HG02870 (cell line): Measurements from ENCODE around the gene GFOD1.
"Not testable (repeated sequence)": the region's sequence is repeated elsewhere in the genome, so short reads cannot be mapped to it uniquely, and the experiment has no call there.

Experiments
- ATAC-seq: cut with Tn5 transposase; IDR thresholded peaks from one replicate; pipeline ENCODE4 v1.9.1; 2021; ENCODE audit warnings: mild to moderate bottlenecking, moderate library complexity; ENCODE audit not compliant: unreplicated experiment

Gene GFOD1

DNA sequence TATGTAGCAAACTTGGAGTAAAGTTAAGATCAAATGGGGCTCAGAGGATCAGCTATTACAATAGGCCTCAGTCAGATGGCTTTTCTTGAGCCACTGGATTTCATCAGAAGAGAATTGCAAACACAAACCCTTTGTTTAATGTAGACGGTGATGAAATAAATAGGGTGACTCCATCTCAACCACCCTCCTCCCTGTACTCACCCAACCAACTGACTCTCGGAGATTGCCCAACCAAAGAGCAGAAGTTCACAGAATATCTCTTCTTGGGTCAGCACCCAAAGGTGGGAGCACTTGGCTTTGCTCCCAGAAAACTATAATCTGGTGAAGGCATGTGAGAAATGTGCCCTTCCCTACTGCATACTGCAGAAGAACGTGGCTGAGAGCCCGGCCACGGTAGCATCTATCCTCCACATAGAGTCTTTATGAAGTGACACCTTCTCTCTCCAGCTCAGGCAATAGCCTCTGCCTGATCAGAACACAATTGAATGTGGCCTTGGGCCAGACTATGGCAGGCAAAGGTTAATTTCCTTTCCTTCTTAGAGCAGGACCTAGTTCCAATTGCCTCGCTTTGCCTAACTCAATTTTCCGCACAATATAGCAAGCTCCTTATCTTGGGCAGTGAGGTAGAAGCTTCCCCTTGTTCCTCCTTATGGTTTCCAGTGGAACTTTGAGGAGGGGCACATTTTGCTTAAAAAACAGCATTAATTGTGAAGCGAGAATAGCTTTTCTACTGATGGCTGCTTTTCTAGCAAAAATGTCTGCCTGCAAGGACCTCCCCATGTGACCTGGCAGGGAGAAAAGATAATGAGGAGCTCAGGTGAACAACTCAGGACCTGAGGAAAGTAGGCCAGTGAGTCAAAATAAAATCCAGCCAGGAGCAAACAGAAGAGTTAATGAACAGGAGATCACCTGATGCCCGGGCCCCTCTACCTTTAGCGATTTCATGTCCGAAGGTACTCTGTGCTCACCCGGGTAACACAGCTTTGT, 79.4 kb downstream of the GFOD1 start:
- ATAC-seq = no peak

DNA sequence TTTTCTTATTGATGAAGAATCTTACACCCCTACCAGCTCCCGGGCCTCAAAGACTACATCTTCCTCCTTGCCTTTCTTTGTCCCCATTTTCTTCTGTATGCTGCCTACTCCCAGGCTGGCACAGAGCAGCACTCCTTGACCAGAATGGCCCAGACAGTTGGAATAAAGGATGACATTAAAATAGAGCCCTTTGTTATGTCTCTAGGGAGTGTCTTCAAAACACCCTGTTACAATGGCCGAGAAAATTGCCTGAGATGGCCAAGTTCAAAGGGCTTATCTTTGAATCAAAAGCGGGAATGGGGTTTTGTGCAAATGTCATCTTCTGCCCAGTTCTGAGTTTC, 80.1 kb downstream of the GFOD1 start:
- ATAC-seq = no peak

DNA sequence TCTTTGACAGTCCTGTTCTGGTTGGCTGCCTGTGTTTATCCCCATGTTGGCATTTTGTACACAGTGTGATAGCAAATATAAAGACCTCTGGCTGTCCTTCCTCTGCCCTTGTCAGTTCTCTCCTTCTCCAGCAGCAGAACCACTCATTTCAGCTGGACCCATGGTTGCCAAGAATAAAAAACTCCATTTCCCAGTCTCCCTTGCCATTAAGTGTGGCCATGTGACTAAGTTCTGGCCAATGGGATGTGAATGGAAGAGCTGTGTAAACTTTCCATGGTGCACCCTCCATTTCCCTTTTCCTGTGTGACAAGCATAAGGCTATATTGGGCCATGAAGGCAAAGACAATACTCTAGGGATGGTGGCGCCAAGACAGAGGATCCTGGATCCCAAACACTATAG, 80.6 kb downstream of the GFOD1 start:
- no peak for ATAC-seq

DNA sequence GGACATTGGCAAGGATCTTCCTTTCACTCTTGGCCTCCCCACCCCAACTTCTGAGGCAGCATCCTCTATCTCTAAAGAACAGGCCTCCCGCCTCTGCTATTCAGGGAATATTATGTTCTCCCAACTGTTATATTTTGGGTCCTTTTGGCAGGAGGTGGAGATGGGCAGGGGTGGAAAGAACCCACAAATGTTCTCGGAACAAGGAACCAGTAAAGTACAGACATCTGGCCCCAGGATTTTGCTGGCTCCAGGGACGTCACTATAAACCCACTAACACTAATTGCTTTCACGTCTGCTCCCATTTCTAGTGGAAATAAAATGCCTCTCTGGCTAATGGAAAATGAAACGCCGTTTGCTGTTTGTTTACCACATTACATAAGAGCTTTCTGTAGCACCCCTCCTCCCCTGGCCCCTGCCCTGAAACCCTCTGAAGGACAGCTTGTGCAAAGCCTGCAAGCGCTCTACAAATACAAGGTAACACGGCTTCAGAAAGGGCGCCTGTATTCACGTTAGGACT, 81.4 kb downstream of the GFOD1 start:
- no peak for ATAC-seq

DNA sequence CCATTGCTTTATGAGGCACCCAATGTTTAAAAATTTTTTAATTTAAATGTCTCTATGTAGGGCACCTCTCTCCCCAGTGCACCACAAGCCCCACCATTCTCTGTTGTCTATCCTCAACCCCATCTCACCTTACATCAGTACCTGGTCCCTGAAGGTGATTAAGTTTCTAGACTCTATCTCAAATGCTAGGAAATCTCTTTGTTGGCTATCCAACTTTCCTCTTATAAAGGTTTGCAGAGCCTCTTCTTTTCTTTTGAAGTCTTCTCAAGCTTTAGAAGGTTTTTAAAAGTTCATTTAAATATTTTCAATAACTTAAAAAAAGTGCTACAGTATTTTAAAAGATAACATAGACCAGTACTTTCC, 82.5 kb downstream of the GFOD1 start:
- no peak for ATAC-seq

DNA sequence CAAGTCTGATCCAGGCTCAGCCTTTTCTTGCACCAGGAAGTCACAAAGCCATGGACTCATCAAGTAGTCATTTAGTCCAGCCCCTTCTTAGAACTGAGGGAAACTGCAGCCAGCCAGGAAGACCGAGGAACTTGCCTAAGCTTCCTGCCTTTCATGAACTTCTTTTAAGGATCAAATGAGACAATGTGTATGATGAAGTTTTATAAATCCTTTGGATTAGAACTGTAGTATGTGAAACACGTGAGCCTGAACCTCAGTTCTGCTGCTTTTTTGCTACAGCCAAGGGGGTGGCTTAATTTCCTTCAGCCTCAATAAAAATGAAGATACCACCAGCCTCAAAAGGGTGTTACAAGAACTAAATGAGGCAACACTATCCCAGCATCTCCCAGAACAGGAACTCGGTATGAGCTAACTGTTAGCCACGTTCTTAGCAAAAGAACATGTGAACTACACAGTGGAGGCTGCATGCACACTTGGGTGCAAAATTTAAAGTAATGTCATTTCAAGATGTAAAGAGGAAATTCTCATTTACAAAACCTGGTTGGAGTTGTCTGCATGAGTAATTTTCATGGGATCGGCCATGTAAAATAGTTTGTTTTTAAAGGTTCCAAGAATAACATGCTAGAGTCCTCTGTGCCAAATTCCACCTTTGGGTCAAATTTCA, 83.0 kb downstream of the GFOD1 start:
- ATAC-seq = no peak

DNA sequence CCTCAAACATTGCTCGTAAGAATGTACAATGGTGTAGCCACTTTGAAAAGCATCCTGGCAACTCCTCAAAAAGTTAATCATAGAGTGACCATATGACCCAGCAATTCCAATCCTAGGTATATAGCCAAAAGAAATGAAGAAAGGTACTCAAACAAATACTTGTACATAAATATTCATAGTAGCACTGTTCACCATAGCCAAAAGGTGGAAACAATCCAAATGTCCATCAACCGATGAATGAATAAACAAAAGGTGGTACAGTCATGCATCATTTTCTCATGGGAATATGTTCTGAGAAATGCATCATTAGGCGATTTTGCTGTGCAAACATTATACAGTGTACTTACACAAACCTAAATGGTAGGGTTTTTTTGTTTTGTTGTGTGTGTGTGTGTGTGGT, 84.7 kb downstream of the GFOD1 start:
- ATAC-seq = no peak

DNA sequence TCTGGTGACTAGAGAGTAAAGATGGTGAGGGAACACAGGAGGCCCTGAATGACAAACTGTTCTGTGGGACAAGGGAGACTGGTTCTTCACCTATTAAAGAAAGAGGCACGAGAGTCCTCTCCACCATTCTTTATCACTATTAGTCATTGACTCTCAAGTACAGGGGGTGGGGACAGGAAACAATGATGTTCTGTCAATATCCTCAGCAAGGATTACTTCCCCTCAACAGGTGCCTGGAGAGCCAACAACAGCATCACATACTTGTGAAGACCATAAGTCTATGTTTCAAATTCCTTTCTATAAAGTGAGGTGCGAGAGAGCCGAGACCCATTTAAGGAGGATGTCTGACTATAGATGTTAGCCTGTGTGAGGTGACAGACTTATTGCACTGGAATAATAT, 86.6 kb downstream of the GFOD1 start:
- no peak for ATAC-seq

DNA sequence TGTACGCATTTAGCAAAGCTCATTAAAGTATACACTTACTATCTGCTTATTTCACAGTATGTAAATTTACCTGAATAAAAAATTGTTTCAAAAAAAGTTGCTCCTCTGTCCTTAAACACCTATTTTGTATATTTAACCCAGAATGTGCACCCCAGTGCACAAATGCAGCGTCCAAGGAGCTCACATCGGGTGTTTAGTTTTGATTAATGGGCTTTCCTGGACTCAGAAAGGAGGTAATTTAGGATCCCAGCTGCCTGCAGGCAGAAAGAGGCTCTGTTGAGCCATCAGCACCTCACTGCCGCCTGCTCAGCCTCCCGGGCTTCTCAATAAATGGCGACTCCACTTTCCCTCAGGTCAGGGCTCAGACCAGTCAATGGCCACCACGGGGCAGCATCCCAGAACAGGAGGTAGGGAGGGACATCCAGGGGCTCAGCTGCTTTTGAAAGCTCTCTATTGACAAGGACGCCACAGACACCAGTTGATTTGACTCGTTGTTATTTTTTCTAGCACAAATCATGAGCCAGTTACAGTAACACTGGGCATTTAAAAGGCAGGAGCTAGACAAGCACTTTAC, 88.9 kb downstream of the GFOD1 start:
- no peak for ATAC-seq

DNA sequence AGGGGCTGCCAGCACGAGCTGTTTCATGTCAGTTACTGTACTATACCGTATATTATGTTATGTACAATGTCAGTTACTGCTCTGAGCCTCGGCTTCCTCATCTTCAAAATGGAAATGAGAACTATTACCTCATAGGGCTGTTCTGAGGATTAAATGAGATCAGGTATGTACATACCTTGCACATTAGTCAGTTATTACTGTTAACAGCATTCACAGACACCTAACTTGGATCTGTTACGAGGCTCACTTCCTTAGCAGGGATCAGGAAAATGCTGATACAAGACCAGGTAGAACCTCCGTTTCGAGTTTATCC, 89.4 kb downstream of the GFOD1 start:
- ATAC-seq = peak; percentile 11

DNA sequence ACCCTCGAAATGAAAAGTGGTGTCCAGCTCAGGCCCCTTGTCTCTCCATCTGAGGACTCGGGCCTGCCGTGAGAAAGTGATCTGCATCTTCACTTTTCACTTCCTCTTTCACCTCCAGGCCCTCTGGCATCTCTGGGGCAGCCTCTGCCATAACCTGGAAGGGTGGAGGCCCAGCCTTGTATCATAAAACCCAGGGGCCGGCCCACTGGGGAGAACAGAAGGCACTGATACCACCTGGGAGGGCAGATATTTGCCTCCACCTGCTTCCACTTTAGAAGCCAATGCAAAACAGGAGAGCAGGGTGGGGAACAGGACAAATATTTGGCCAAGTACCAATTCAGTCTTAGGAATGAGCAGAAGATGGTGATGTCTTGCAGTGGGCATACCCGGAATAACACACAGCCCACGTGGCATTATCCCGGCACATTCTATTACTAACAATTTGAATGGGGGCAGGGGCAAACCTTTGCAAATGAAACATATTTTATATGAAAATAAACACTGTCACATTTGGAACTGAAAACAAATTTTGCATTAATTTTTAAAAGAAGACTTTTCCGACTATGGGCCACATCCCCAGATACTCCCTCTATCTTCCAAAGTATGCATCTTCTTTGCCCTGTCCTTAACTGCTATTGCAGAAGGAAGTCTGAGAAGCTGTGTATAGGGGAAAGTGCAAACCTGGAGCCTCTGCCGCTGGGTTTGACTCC, 89.9 kb downstream of the GFOD1 start:
- ATAC-seq = peak; percentile 63

DNA sequence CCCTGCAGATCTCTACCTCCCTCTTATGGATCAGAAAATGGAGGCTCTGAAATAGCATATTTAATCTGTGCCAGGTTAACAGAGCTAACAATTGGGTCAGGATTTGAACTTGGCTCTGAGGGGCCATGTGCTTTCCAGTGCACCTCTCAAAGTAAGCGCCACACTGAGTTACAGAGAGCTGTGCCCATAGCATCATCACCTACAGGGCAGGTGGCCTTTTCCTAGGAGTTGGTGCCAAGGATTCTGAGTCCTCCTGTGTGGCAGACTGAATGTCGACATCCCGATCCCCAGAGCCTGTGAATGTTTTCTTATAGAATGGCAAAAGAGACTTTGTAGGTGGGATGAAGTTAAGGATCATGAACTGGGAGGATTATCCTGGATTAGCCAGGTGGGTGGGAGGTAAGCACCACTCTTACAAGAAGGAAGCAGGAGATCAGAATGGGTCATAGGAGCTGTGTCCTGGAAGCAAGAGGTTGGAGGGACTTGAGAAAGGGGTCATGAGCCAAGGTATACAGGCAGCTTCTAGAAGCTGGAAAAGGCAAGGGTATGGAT, 91.1 kb downstream of the GFOD1 start:
- no peak for ATAC-seq

DNA sequence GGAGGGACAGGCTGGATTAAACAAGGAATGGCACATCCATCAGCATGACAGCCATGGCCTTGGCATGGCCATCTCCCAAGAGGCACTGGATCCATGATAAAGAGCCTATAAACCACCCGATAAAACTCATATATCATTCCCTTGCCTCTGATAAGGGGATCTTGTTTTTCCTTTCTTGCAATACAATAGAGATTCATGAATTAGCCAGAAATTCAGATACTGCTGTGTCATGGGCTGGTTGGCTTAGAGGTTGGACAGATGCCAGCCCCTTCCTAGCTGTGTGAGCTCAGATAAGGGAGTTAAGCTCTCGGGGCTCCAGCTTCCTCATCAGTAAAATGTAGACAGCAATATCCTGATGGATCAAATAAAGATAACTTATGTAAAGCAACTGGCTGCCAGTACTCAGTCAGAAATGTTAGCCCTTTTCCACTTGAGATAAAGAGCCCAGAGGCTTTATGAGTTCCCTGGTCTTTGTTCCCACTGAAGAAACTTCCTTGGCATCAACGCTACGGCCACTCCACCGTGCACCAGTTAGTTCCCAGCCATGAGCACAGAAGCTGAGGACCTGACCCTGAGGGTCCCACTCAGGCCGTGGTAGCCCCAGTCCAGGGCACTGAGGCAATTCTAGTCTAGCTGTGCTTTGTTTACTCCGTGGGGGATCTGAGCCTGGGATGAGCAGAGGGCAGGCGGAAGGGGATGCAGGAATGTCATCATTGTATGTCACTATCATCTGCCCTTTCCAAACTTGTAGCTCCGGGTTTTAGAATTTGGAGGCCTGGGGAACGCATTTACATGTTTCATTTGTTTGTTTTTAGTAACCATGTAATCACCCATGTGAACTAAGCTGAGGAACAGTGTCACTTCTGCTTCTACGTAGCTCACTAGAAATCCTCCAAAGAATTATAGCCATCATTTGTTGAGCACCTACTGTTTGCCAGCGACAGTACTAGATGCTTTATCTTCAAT, 91.8 kb downstream of the GFOD1 start:
- ATAC-seq = no peak

DNA sequence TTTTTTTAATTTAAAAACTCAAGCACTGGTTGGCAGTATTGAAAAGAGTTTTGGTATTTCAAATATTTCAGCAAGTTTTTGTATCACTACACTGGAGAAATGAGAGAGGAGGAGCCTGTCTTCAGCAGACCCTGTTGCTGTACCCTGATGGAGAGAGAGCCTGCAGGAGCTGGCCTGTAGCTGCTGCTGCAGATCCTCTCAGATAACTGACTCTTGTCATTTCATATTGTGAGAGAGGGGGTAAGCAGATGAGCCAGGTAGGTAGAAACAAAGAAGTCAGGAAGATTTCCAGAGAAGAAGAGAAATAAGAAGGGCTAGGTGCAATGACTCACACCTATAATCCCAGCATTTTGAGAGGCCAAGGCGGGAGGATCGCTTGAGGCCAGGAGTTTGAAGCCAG, 94.9 kb downstream of the GFOD1 start:
- ATAC-seq = no peak

DNA sequence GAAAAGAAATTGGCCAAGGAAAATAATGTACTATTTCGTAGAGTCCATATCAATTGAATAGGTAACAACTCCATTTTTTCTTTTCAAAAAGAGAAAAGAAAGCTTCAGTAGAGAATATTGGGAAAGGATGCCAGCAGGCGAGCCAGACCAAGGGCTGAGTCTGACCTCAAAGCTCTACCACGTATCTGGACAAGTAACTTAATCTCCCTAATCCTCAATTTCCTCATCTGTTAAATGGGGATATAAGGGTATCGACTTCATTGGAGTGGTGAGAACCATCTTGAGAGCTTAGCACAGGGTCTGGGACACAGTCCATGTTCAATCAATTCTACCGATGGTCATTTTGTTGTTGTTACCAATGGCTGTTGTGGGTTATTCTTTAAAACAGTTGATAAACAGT, 95.9 kb downstream of the GFOD1 start:
- no peak for ATAC-seq

DNA sequence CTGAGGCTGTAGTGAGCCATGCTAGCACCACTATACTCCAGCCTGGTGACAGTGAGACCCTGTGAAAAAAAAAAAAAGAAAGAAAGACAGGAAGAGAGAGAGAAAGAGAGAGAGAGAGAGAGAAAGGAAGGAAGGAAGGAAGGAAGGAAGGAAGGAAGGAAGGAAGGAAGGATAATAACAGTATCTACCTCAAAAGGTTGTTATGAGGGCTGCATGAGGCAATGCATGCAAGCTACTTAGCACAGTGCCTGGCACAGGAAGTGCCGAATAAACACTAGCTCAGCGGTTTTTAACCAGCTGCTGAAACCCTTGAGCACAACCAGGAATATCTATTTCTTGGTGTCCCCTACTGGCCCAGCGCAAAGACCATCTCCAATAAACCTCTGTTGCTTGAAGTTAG, 96.7 kb downstream of the GFOD1 start:
- ATAC-seq = no peak

DNA sequence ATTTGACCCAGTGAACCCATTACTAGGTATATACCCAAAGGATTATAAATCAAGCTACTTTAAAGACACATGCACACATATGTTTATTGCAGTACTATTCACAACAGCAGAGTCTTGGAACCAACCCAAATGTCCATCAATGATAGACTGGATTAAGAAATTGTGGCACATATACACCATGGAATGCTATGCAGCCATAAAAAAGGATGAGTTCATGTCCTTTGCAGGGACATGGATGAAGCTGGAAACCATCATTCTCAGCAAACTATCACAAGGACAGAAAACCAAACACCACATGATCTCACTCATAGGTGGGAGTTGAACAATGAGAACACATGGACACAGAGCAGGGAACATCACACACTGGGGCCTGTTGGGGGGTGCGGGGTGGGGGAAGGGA, 98.2 kb downstream of the GFOD1 start:
- ATAC-seq = not testable (repeated sequence)

DNA sequence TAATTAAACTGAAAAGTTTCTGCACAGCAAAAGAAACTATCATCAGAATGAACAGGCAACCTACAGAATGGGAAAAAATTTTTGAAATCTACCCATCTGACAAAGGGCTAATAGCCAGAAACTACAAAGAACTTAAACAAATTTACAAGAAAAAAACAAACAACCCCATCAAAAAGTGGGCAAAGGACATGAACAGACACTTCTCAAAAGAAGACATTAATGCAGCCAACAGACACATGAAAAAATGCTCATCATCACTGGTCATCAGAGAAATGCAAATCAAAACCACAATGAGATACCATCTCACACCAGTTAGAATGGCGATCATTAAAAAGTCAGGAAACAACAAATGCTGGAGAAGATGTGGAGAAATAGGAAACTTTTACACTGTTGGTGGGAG, 98.6 kb downstream of the GFOD1 start:
- ATAC-seq = not testable (repeated sequence)

DNA sequence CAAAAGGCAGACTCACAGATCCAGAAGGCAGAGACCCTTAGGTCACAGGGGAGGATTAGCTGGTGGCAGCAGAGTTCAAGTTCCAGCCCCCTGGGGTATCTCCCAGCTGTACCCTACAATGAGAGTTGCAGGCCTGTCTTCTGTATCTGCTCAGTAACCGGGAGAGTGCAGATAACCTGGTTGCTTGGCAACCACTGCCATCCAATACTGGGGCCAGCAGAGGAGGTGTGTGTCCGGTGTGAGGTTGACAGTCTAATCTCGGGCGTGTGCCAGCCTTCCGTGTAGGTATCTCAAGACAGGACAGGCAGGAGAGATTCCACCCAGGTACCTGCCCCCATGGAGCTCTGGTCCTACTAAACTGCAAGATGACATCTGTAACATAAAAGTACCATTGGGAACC, 102.4 kb downstream of the GFOD1 start:
- no peak for ATAC-seq

DNA sequence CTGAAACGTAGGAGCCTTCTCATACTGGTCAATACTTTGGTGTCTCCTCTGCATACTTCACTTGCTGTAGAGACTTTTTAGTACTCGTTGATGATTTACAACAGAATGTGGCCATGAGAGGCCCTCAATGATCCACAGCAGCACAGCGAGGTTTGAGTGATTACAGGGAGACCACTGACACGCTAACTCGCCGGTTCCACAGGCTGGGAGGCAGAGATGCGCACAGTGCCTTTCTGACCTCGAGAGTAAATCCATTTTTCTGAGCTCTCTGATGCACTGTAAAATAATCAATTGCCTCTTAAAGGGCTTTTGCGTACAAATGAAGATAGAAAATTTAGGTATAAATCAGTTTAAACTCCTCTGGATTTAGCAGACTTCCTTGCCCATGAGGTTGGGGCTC, 102.9 kb downstream of the GFOD1 start:
- no peak for ATAC-seq
